Measurements from ENCODE around the gene SLC16A1. TPM values are rescaled to one million over a fixed set of nuclear protein-coding genes. Genes with fewer than 3 reads are reported as not detected.

The SLC16A1 gene
- total RNA-seq, 1 experiment from 2014 or later: 328 TPM

Other genes starting within 250 kb of the SLC16A1 start
- gene RHOC, start 249.1 kb downstream of the SLC16A1 start, total RNA-seq (2021): 67.9 to 68.9 TPM (median 68.2 TPM) in 3 replicates
- gene PPM1J, start 240.9 kb downstream of the SLC16A1 start, total RNA-seq (2021): 19.3 to 23.5 TPM (median 22.6 TPM) in 3 replicates
- 22.5 to 23.5 TPM (median 22.9 TPM) in 3 replicates for gene LRIG2, start 117.0 kb upstream of the SLC16A1 start, total RNA-seq (2021)